ENCODE measurements around the gene ZNF652.

DNA sequence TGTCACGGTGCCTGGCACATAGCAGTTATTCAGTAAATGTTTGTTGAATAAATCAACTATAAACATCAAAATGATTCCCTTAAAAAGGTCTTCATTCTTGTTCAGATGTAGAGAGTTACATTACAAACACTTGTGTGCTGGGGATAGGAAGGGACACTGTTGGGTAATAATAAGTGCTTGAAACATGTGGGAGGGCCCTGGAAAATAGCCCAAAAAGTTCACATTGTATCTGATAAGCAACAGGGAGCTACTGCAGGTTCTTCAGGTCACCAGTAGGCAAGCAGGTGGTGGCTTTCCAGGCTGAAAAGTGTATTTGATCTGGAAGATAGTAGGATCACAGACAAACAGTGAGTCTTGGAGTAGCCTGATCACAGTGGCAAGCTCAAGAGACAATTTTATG is 19.0 kb upstream of the ZNF652 start:
- TF ChIP-seq, protein P1, sequence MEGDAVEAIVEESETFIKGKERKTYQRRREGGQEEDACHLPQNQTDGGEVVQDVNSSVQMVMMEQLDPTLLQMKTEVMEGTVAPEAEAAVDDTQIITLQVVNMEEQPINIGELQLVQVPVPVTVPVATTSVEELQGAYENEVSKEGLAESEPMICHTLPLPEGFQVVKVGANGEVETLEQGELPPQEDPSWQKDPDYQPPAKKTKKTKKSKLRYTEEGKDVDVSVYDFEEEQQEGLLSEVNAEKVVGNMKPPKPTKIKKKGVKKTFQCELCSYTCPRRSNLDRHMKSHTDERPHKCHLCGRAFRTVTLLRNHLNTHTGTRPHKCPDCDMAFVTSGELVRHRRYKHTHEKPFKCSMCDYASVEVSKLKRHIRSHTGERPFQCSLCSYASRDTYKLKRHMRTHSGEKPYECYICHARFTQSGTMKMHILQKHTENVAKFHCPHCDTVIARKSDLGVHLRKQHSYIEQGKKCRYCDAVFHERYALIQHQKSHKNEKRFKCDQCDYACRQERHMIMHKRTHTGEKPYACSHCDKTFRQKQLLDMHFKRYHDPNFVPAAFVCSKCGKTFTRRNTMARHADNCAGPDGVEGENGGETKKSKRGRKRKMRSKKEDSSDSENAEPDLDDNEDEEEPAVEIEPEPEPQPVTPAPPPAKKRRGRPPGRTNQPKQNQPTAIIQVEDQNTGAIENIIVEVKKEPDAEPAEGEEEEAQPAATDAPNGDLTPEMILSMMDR (IDR thresholded peaks at IDR 0.05; ENCODE audit: low read depth, low read length) = no peak
- TF ChIP-seq EZH2phosphoT487 (IDR thresholded peaks at IDR 0.05; ENCODE audit: low read depth) = no peak

Measured in OCI-LY3 (cell line).